WERI-Rb-1 (cell line): Measurements from ENCODE around the gene SYPL2.

Experiments
- DNase-seq: peaks from one replicate; pipeline ENCODE4 v3.0.0-alpha.2; 2020
- H3K27ac ChIP-seq: fragments of 250-450 bp; sonication (Bioruptor Pico); 2 replicates; pipeline ENCODE4 v1.5.1; 2020; ENCODE audit warnings: mild to moderate bottlenecking, moderate library complexity
- H3K27me3 ChIP-seq: fragments of 250-450 bp; sonication (Bioruptor Pico); 2 replicates; pipeline ENCODE4 v1.5.1; 2021; ENCODE audit warnings: mild to moderate bottlenecking, low read depth, moderate library complexity; ENCODE audit not compliant: insufficient read depth, severe bottlenecking
- H3K36me3 ChIP-seq: fragments of 250-450 bp; sonication (Bioruptor Pico); 2 replicates; pipeline ENCODE4 v1.5.1; 2020; ENCODE audit warnings: mild to moderate bottlenecking, moderate library complexity
- H3K4me3 ChIP-seq: 2 replicates; pipeline ENCODE4 v1.5.1; 2011; ENCODE audit warnings: low read depth, mild to moderate bottlenecking, control low read depth, low read length
- H3K9me3 ChIP-seq: fragments of 250-450 bp; sonication (Bioruptor Pico); 2 replicates; pipeline ENCODE4 v1.5.1; 2021; ENCODE audit warnings: mild to moderate bottlenecking, moderate library complexity; ENCODE audit not compliant: severe bottlenecking
- CTCF ChIP-seq: IDR thresholded peaks from 2 replicates; pipeline ENCODE4 v1.5.1; 2011; ENCODE audit warnings: low read depth, mild to moderate bottlenecking, control low read depth, inconsistent platforms, low read length

The SYPL2 gene

GRCh38 chr1:109432336-109432735 lies 34.0 kb upstream of the SYPL2 start:
- Histone ChIP-seq H3K36me3 (no peaks in the 10 kb centered on the region), H3K27me3 (no peaks in the 10 kb centered on the region), H3K9me3 (peaks cover 12% of the 10 kb centered on the region), H3K27ac (no peak overlapping the region), H3K4me3 (no peak overlapping the region)
- TF ChIP-seq CTCF: no peak
- DNase-seq: no peak

GRCh38 chr1:109433322-109433721 lies 33.0 kb upstream of the SYPL2 start:
- no peak for DNase-seq
- no peaks in the 10 kb centered on the region for H3K27me3 ChIP-seq
- H3K36me3 ChIP-seq: no peaks in the 10 kb centered on the region
- peaks cover 12% of the 10 kb centered on the region for H3K9me3 ChIP-seq
- H3K4me3 ChIP-seq: no peak overlapping the region
- no peak for TF ChIP-seq CTCF
- H3K27ac ChIP-seq: no peak overlapping the region

- Histone ChIP-seq H3K36me3 (no peaks in the 10 kb centered on the region), H3K4me3 (no peak overlapping the region)
These were observed 31.9 kb upstream of the SYPL2 start for GRCh38 chr1:109434484-109434883.

GRCh38 chr1:109438798-109439297 lies 27.5 kb upstream of the SYPL2 start:
- no peak for TF ChIP-seq CTCF
- peaks cover 2% of the 10 kb centered on the region for H3K27me3 ChIP-seq
- H3K27ac ChIP-seq: no peak overlapping the region
- H3K36me3 ChIP-seq: no peaks in the 10 kb centered on the region
- no peak for DNase-seq
- peaks cover 9% of the 10 kb centered on the region for H3K9me3 ChIP-seq
- no peak overlapping the region for H3K4me3 ChIP-seq

More at GRCh38 chr1:109434484-109434883, 31.9 kb upstream of the SYPL2 start:
- Histone ChIP-seq H3K27me3 (no peaks in the 10 kb centered on the region), H3K9me3 (peaks cover 12% of the 10 kb centered on the region), H3K27ac (no peak overlapping the region)
- DNase-seq: no peak
- no peak for TF ChIP-seq CTCF

- no peak for DNase-seq
- Histone ChIP-seq H3K27ac (no peak overlapping the region), H3K4me3 (no peak overlapping the region), H3K9me3 (no peaks in the 10 kb centered on the region), H3K36me3 (no peaks in the 10 kb centered on the region), H3K27me3 (peaks cover 2% of the 10 kb centered on the region)
- TF ChIP-seq CTCF: no peak
These were observed 25.3 kb upstream of the SYPL2 start for GRCh38 chr1:109441069-109441468.

- Histone ChIP-seq H3K4me3 (no peak overlapping the region), H3K9me3 (no peaks in the 10 kb centered on the region), H3K36me3 (no peaks in the 10 kb centered on the region), H3K27me3 (peaks cover 2% of the 10 kb centered on the region), H3K27ac (no peak overlapping the region)
- no peak for TF ChIP-seq CTCF
- DNase-seq: no peak
These were observed 22.9 kb upstream of the SYPL2 start for GRCh38 chr1:109443476-109443875.
